Stomach smooth muscle (tissue), 2 donors: ENCODE measurements around the gene SENP7.

Experiments
- H3K27ac ChIP-seq: one replicate; pipeline ENCODE4 v1.7.0; 2013; ENCODE audit warnings: mild to moderate bottlenecking, low read length, inconsistent platforms
- H3K27me3 ChIP-seq, 2 donors: one replicate each; pipeline ENCODE4 v1.7.0; 2013; ENCODE audit warnings: low read length in 2 of 2; ENCODE audit not compliant: insufficient read depth in 2 of 2, control insufficient read depth in 1 of 2
- H3K36me3 ChIP-seq, 2 donors: one replicate each; pipeline ENCODE4 v1.7.0; 2013; ENCODE audit warnings: low read length in 2 of 2; ENCODE audit not compliant: control insufficient read depth in 2 of 2, insufficient read depth in 2 of 2
- H3K4me1 ChIP-seq: one replicate; pipeline ENCODE4 v1.7.0; 2013; ENCODE audit warnings: low read length; ENCODE audit not compliant: control insufficient read depth, insufficient read depth
- H3K4me3 ChIP-seq, 2 donors: one replicate each; pipeline ENCODE4 v1.7.0; 2013; ENCODE audit warnings: low read length in 2 of 2
- H3K9ac ChIP-seq, 2 donors: one replicate each; pipeline ENCODE4 v1.7.0; 2013; ENCODE audit warnings: low read length in 2 of 2, mild to moderate bottlenecking in 1 of 2
- H3K9me3 ChIP-seq, 2 donors: one replicate each; pipeline ENCODE4 v1.7.0; 2013; ENCODE audit warnings: low read length in 2 of 2; ENCODE audit not compliant: control insufficient read depth in 2 of 2
- donor health status: healthy.
- donor health status: Pancreatic carcinoma.

The SENP7 gene

DNA sequence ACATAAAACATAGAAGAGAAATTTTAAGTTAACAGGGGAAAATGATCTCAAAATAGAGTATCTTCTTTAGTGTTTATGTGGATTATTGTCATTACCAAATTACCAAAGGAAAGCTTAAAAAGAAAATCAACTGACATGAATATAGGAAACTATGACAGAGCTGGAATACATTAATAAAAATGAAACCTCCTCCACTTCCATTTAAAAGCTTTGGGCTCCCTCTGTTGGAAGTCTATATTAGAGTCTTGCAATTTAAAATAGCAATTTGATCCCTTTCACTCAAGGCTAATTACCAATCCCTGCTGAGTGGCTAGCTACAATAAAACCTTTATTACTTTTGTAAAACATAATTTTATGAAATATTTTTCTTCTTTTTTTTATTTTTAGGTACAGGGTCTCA lies 131.2 kb downstream of the SENP7 start:
- H3K4me1 ChIP-seq, result peaks cover 19% of the 10 kb centered on the region
- no peaks in the 10 kb centered on the region for H3K27me3 ChIP-seq
- no peaks in the 10 kb centered on the region for H3K9me3 ChIP-seq
- H3K36me3 ChIP-seq, result no peaks in the 10 kb centered on the region
- no peak overlapping the region for H3K9ac ChIP-seq
- no peak overlapping the region for H3K4me3 ChIP-seq
- H3K27ac ChIP-seq, result no peak overlapping the region

DNA sequence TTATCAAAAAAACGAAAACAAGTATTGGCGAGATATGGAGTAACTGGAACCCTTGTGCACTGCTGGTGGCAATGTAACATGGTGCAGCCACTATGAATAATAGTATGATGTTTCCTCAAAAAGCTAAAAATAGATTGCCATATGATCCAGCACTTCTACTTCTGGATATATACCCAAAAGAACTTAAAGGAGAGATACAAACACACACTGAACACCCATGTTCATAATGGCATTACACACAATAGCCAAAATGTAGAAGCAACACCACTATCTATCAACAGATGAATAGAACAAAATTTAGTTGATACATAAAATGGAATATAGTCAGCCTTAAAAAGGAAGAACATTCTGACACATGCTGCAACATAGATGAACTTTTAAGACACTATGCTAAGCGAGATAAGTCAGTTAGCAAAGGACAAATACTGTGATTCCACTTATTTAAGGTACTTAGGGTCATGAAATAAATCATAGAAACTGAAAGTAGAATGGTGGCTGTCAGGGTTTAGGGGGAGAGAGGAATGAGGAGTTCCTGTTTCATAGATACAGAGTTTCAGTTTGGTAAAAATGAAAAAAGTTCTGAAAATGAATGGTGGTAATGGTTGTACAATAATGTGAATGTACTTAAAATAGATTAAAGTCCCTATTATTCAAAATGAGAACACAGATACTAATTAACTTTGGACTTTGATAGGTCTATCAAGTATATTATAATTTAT lies 133.2 kb downstream of the SENP7 start:
- Histone ChIP-seq H3K27me3 (no peaks in the 10 kb centered on the region), H3K4me3 (no peak overlapping the region), H3K4me1 (peaks cover 8% of the 10 kb centered on the region), H3K27ac (no peak overlapping the region), H3K9ac (no peak overlapping the region), H3K9me3 (no peaks in the 10 kb centered on the region), H3K36me3 (no peaks in the 10 kb centered on the region)

DNA sequence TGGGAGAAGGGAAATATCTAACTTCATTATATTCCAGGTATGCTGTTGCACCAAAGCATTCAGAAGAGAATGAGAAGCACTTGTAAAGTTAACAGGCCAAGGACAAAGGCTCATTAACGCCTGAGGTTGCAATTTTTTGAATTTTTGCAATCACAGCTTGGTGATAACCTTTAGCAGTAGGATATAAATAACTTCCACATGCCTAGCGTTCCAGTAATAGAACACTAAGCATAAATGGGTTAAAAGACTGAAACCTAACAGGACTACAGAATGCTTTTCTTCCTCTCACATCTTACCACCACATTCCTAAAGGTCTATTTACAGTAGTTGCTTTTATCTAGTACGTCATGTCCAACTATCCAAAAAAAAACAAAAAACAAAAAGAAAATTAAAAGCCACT lies 135.2 kb downstream of the SENP7 start:
- H3K4me3 ChIP-seq, result no peak overlapping the region
- no peaks in the 10 kb centered on the region for H3K36me3 ChIP-seq
- no peak overlapping the region for H3K27ac ChIP-seq
- H3K9ac ChIP-seq, result no peak overlapping the region
- H3K9me3 ChIP-seq, result no peaks in the 10 kb centered on the region
- peaks cover under 1% of the 10 kb centered on the region for H3K4me1 ChIP-seq
- no peaks in the 10 kb centered on the region for H3K27me3 ChIP-seq

DNA sequence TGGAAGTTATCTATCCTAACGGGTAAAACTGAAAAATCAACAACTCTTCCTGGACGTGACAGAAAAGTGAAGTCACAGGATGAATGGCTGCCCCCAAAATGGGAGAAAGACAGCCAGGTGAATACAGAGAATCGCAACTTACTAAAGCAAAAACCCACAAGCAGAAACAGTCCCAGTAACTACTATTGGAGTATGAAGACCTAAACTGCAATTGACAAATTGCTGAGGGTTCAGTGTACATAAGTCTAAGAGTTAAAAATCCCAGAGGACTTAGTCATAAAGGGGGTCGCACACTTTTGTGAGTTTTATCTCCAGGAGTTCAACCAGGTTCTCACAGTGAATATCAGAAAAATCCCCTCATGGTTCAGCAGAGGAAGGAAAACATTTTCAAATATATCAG lies 135.8 kb downstream of the SENP7 start:
- Histone ChIP-seq H3K4me1 (no peaks in the 10 kb centered on the region), H3K27me3 (no peaks in the 10 kb centered on the region), H3K4me3 (no peak overlapping the region), H3K9ac (no peak overlapping the region), H3K36me3 (no peaks in the 10 kb centered on the region), H3K9me3 (no peaks in the 10 kb centered on the region), H3K27ac (no peak overlapping the region)

DNA sequence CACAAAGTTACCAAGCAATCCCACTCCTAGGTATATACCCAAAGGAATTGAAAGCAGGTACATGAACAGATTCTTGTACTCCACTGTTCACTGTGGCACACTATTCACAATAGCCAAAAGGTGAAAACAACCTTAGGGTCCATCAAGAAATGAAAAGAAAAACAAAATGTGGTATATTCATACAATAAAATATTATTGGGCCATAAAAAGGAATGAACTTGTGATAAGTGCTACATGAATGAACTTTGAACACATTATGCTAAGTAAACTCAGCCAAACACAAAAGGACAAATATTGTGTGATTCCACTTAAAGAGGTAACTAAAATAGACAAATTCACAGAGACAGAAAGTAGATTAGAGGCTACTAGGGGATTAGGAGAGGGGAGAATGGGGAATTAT lies 137.4 kb downstream of the SENP7 start:
- Histone ChIP-seq H3K9me3 (no peaks in the 10 kb centered on the region), H3K4me3 (no peak overlapping the region), H3K4me1 (no peaks in the 10 kb centered on the region), H3K36me3 (no peaks in the 10 kb centered on the region), H3K27me3 (no peaks in the 10 kb centered on the region), H3K9ac (no peak overlapping the region), H3K27ac (no peak overlapping the region)

DNA sequence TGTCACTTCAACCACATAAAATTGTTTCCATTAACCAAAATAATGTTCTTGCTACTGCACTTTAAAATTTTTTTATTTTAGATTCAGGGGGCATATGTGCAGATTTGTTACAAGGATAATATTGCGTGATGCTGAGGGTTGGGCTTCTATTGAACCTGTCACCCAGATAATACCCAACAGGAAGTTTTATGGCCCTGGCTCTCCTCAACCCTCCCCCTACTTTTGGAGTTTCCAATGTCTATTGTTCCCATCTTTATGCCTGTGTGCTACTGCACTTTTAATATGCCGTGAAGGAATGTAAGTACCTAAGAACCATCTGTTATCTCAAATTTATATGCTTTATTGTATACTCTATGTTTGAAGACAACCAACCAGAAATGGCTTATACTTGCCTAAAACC lies 150.6 kb downstream of the SENP7 start:
- H3K36me3 ChIP-seq, result peaks cover 0 to 3% of the 10 kb centered on the region in 2 donors
- no peak overlapping the region for H3K9ac ChIP-seq
- no peaks in the 10 kb centered on the region for H3K4me1 ChIP-seq
- H3K27ac ChIP-seq, result no peak overlapping the region
- H3K27me3 ChIP-seq, result no peaks in the 10 kb centered on the region
- H3K9me3 ChIP-seq, result no peaks in the 10 kb centered on the region
- no peak overlapping the region for H3K4me3 ChIP-seq

DNA sequence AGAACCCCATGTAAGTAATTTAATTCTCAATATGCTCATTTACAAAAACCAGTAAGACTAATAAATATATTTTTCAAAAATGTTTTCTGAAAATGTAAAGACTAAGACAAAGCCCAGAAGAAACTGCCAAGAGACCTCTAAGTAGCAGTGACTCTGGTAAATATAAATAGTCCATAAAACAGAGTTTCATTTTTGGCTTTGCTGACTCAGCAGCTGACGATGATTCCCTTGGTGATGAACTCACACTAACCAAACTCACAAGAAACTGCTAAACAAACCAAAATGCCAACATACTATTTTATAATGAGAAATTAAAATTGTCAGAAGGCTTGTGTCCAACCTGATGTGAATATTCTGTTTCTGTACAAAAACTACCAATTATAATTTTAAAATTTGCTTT lies 161.2 kb downstream of the SENP7 start:
- H3K9ac ChIP-seq, result no peak overlapping the region
- no peaks in the 10 kb centered on the region for H3K27me3 ChIP-seq
- no peak overlapping the region for H3K4me3 ChIP-seq
- H3K36me3 ChIP-seq, result peaks cover 0 to 5% of the 10 kb centered on the region in 2 donors
- no peaks in the 10 kb centered on the region for H3K9me3 ChIP-seq
- no peaks in the 10 kb centered on the region for H3K4me1 ChIP-seq
- H3K27ac ChIP-seq, result no peak overlapping the region

DNA sequence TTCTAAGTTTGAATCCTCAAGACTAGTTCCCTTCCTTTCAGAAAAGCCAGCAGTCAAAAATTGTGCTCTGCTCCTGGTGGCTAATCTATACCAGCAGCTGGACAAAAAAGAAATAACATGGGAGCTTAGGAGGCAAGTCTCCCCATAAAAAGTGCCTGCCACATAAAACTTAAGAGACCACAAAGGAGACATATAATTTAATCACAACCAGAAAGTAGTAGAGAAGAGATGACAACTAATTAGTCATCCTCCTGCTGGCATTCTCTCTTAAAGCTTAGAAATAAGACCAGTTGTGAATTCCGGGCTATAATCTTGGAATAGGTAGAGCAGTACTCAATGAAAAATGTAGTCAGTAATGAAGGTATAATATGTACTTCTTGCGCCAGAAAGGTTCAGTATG lies 172.4 kb downstream of the SENP7 start:
- Histone ChIP-seq H3K4me1 (no peaks in the 10 kb centered on the region), H3K4me3 (no peak overlapping the region), H3K9me3 (no peaks in the 10 kb centered on the region), H3K27me3 (no peaks in the 10 kb centered on the region), H3K27ac (no peak overlapping the region), H3K36me3 (peaks cover 13 to 15% of the 10 kb centered on the region in 2 donors), H3K9ac (no peak overlapping the region)

DNA sequence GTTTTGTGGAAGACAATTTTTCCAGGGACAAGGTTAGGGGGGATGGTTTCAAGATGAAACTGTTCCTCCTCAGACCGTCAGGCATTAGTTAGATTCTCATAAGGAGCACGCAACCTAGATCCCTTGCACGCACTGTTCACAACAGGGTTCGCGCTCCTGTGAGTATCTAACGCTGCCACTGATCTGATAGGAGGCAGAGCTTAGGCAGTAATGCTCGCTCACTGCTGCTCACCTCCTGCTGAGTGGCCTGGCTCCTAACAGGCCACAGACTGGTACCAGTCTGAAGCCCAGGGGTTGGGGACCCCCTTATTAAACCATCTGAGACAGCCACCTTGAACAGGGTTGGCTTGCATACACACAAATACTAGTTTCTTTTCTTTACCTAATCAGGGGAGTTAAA lies 179.1 kb downstream of the SENP7 start:
- Histone ChIP-seq H3K27ac (no peak overlapping the region), H3K27me3 (no peaks in the 10 kb centered on the region), H3K36me3 (peaks cover 8 to 15% of the 10 kb centered on the region in 2 donors), H3K4me1 (no peaks in the 10 kb centered on the region), H3K9me3 (no peaks in the 10 kb centered on the region), H3K4me3 (no peak overlapping the region), H3K9ac (no peak overlapping the region)

DNA sequence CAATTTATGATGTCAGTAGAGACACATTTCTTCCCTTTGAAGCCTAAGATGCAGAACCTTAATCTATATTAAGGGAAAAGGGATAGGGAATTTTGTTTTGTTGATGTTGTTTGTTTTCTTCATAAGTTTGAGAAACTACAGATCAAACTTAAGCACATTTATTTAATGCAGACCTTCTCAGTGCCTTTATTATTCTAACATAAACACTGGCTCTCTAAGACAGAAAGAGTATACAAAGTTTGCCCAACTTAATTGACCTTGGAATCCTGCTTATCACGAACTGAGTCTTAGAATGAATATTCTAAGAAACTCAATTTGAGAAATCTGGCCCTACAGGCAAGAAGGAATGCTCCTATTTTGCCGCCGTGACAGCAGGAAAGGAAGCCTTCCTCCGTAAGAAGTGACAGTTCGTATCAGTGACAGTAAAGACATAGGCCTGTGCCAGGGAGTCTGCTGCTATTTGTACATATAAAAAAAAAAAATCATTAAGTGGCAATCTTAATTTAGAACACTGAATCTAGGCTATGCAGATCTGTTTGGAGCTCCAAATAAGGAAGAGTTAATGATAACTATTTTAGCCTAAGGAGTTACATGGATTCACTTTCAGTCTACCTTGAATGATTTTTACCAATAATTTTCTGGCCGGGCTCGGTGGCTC lies 183.9 kb downstream of the SENP7 start:
- no peaks in the 10 kb centered on the region for H3K27me3 ChIP-seq
- no peak overlapping the region for H3K27ac ChIP-seq
- peaks cover 4 to 5% of the 10 kb centered on the region in 2 donors for H3K36me3 ChIP-seq
- H3K4me1 ChIP-seq, result no peaks in the 10 kb centered on the region
- no peaks in the 10 kb centered on the region for H3K9me3 ChIP-seq
- H3K4me3 ChIP-seq, result no peak overlapping the region
- H3K9ac ChIP-seq, result no peak overlapping the region

DNA sequence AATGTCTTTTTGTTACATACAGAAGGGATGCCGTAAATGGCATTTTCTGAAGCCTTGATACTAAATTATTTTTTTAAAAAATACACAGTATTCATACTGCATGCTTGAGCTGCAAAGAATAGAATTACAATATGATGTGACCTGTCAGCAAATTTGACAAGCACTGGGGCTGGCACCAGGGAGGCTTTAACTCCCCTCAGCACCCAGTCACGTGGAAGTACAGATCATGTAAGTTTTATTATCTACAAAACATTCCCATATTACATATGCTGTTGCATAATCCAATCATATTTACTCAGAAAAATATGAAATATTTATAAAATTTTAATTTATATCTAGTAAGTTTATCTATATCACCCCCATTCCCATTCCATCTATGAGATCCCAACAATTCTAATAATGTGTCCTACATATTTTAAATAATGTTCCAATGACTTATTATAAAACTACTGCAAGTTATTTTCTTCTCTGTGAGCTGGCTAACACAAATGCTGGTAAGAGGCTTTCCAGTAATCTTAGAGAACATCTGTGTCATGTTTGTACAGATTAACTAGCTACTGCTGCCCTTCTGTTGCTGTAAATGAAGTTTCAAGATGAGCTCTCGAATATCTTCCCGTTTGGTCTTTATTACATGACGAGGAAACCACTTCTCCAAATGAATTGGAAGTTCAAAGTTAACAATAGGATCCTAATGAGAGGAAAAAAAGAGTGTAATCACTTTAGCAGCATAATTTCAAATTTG lies 187.4 kb downstream of the SENP7 start:
- no peak overlapping the region for H3K9ac ChIP-seq
- H3K4me1 ChIP-seq, result no peaks in the 10 kb centered on the region
- no peak overlapping the region for H3K27ac ChIP-seq
- peaks cover 4 to 5% of the 10 kb centered on the region in 2 donors for H3K36me3 ChIP-seq
- no peaks in the 10 kb centered on the region for H3K9me3 ChIP-seq
- H3K4me3 ChIP-seq, result no peak overlapping the region
- no peaks in the 10 kb centered on the region for H3K27me3 ChIP-seq
